HG02798 (cell line): Measurements from ENCODE around the gene PUS1.
"Not testable (repeated sequence)": the region's sequence is repeated elsewhere in the genome, so short reads cannot be mapped to it uniquely, and the experiment has no call there.

Source experiments
- ATAC-seq: cut with Tn5 transposase; IDR thresholded peaks from one replicate; pipeline ENCODE4 v1.9.1; 2021; ENCODE audit warnings: mild to moderate bottlenecking; ENCODE audit not compliant: unreplicated experiment, poor library complexity

Gene PUS1

DNA sequence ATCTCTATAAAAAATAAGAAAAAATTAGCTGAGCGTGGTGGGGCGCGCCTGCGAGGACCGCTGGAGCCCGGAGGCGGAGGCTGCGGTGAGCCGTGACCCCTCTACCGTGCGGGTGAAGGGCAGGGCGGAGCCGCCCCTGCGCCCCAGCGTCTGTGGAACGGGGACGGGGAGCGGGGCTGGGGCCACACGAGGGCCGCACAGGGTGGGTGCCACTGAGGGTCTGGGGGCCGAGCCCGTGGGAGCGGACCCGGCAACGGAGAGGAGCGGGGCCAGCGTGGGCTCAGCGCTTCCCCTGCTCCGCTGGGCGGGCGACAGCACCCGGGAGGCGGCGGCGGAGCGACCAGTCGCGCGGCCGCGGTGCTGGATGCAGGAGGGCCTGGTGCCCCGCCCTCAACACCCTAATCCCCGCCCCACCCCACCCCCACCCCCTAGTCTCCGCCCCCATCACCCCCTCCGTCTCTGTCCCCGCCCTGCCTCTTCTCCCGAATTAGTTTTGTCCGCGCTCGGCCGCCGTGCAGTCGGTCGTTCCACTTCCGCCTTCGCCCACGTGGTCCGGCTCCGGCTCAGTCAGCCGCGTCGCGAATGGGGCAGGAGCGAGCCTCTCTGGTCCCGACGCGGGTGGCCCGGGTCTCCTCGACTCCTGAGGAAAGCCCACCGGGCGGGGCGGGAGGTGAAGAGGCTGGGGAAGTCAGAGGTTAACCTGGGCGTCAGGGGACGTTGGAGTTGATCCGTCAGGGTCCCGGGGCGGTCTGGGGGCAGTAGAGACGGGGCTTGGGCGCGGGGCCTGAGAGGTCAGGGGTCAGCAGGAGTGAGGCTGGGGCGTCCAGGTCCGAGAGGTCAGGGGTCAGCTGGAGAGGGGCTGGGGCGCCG, at the start of gene PUS1:
Gene PUS1 (plus strand): TSS at position 566 of the 870 bp plus-strand sequence. CDS start 447 bp downstream, outside the sequence.
- peak; percentile 76 for ATAC-seq

DNA sequence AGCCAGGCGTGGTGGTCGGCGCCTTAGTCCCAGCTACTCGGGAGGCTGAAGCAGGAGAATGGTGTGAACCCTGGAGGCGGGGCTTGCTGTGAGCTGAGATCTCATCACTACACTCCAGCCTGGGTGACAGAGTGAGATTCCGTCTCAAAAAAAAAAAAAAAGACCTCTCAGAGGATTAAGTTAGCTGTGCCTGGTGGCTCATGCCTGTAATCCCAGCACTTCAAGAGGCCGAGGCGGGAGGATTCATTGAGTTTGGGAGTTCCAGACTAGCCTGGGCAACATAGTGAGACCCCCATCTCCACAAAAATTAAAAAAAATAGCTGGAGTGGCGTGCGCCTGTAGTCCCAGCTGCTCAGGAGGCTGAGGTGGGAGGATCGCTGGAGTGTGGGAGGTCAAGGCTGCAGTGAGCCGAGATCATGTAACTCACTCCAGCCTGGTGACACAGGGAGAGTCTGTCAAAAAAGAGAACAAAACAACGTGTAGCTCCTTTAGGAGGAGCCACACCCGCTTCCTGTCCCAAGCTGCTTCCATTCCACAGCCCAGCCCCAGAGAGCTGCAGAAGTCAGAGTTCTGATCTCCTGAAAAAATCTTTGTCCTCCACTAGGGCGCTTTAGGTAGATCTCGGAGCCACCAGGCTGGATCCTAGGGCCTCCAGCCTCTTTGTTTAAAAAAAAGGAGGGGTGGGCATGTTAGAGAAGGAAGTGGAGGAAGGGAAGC, 46.1 kb upstream of the PUS1 start:
- ATAC-seq = no peak

DNA sequence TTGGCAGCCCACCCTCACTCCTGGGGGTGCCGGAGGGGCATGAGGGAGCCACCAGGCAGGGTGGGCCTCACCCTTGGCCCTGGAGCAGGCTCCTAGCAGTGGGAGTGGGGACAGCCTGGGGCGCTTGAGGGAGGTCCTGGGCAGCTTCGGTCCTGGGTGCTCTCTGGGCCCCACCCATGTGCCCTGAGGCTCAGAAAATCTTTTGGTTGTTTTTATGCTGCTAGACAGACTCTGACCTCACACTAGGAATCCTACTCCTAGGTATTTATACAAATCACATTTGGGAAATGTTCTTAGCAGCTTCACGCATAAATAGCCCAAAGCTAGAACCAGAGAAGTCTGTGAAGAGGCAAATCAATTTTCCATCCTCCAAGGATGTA, 45.6 kb upstream of the PUS1 start:
- ATAC-seq = no peak

DNA sequence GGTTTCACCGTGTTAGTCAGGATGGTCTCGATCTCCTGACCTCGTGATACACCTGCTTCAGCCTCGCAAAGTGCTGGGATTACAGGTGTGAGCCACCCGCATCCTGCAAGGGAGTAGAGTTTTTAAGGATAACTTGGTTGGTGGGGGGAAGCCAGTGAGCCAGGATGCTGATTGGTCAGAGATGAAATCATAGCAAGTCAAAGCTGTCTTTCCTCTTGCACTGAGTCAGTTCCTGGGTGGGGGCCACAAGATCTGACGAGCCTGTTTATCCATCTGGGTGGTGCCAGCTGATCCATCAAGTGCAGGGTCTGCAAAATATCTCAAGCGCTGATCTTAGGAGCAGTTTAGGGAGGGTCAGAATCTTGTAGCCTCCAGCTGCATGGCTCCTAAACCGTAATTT, 44.0 kb upstream of the PUS1 start:
- ATAC-seq = not testable (repeated sequence)

DNA sequence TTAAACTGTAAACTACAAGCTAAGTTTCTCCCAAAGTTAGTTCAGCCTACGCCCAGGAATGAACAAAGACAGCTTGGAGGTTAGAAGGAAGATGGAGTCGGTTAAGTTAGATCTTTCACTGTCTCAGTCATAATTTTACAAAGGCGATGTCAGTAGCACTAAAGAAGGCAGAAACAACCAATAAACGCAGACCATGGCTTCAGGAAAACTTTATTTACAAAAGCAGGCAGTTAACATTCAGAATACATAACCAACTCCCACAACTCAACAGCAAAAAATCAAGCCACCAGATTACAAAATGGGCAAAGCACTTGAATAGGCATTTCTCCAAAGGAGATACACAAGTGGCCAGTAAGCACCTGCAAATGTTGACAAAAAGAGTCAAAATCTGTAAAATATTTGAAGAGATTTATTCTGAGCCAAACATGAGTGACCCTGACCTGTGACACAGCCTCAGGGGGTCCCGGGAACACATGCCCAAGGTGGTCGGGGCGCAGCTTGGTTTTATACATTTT, 43.5 kb upstream of the PUS1 start:
- no peak for ATAC-seq

DNA sequence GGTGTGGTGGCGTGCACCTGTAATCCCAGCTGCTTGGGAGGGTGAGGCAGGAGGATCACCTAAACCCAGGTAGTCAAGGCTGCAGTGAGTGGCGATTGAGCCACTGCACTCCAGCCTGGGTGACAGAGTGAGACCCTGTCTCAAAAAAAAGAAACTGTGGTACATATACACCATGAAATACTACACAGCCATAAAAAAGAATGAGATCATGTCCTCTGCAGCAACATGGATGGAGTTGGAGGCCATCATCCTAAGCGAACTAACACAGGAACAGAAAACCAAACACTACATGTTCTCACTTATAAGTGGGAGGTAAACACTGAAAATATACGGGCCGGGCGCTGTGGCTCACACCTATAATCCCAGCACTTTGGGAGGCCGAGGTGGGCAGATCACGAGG, 37.4 kb upstream of the PUS1 start:
- not testable (repeated sequence) for ATAC-seq

DNA sequence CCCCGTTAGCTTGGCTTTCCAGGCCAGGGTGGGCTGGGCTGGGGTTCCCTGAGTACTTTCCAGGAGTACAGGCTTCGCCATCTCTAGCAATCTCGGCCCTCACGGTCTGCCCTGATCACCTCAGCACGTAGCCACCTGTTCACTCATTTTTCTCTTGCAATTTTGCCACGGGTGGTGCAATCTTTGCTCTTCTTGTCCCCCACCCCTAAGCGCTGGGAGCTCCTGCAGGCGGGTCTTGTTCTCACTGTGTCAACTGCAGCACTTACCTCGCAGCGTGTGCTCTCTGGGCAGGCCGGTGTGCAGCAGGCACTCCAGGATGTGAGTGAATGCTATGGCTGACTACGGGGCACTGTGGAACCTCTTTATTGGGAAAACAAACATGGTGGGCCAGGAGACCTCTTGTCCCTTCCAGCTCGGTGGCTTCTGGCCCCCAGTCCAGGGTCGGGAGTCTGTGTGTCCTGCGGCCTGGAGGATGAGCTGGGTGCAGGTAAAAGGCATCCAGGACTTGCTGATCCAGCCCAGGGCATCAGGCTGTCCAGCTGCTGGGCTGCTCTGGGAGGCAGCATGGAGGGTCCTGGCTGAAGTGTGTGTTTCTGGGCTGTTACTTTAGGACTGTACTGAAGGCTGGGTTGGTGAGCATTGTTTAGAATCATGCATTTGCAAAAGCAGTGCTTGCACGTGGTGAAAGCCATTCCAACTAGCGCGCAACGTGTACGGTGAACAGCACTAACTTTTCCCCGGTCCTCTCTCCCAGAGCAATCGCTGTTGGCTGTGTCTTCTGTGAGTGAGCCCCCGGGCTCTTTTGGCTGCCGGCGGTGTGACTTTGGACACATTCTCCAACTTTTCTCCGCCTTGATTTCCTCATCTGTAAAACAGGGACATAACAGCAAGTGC, 36.1 kb upstream of the PUS1 start:
- no peak for ATAC-seq

DNA sequence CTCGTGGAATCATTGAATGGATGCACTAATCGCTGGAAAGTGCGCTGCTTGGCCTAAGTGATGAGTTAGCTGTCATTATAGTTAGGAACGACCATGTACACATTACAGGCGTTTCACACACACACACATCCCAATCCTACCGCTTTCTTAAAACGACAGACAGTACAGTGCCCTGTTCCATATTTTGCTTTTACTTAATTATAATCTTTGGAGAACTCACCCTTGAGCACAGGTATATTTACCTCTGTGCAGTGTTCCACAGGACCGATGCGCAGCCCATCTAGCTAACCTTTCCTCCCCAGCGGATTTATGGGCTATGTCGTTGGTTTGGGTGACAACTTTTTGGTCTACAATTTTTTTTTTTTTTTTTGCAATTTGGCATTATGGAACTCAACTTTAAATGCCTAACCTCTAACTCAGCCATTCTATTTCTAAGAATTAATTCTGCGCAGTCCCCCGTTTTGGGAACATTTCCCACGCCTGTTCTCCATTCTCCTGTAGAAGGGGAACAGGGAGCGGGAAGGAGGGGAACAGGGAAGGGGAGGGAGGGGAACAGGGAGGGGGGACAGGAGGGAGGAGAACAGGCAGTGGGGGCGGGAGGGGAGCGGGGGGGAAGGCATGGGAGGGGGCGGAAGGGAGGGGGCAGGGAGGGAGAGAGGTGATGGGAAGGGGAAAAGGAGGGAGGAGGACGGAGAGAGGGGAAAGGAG, 35.3 kb upstream of the PUS1 start:
- ATAC-seq = no peak

DNA sequence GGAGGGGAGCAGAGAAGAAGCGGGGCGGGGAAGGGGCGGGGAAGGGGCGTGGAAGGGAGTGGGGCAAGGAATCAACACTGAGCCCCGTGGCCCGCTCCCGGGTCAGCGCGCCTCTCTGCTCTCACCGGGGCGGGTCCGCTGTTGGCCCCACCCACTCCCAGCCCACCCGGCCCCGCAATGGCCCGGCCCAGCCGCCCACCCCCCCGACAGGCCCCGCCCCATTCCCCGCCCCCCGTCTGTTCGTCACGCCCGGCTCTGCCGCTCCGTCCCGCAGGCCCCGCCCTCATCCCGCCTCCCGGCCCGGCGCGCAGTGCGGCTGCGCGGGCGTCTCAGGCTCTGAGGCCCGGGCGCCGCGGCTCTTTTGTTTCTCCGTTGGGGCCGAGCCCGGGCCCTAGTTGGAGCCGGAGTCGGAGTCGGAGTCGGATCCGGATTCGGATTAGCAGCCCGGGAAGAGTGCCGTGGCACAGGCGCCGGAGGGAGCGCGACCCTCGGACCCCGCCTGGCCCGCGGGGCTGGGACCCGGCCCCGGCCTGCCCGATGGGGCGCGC, 34.7 kb upstream of the PUS1 start, which contains the start of gene ULK1:
Gene ULK1 (plus strand): TSS at position 310 of the 548 bp plus-strand sequence. CDS start 380 bp downstream, outside the sequence.
- peak; percentile 86 for ATAC-seq

DNA sequence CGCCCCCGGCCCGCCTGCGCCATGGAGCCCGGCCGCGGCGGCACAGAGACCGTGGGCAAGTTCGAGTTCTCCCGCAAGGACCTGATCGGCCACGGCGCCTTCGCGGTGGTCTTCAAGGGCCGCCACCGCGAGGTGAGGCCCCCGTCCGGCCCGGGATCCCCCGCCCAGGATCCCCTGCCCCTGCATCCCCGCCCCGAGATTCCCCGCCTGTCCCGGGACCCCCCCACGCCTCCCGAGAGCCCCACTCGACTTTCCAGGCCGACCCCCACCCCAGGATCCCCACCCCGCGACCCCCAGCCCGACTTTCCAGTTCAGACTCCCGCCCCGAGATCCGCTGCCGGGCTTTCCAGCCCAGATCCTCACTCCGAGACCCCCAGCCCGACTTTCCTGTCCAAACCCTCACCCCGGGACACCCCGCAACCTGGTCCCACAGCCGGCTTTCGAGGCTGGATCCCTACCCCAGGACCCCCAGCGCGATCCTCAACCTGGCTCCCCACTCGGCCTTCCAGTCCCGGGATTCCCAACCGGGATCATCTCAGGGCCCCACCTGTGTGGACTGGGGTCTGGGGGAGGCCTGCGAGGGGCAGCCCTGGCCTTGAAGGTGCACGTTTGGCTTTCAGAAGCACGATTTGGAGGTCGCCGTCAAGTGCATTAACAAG, 34.0 kb upstream of the PUS1 start:
- no peak for ATAC-seq

DNA sequence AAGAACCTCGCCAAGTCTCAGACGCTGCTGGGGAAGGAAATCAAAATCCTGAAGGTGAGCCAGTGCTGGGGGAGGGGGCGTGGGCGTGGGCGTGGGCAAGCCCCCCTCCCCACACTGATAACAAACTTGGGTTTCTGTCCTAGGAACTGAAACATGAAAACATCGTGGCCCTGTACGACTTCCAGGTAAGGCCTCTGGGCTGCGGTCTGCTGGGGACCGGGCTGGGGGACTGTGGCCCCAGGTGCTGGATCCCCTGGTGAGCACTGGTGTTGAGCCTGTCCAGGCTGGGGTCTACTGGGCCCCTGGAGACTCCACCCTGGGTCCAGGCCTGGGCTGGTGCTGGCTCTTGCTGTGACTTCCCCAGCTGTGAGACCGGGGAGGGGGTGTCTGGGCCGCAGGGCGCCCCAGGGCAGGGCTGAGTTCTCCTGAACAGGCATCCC, 33.4 kb upstream of the PUS1 start:
- ATAC-seq = peak; percentile 1

DNA sequence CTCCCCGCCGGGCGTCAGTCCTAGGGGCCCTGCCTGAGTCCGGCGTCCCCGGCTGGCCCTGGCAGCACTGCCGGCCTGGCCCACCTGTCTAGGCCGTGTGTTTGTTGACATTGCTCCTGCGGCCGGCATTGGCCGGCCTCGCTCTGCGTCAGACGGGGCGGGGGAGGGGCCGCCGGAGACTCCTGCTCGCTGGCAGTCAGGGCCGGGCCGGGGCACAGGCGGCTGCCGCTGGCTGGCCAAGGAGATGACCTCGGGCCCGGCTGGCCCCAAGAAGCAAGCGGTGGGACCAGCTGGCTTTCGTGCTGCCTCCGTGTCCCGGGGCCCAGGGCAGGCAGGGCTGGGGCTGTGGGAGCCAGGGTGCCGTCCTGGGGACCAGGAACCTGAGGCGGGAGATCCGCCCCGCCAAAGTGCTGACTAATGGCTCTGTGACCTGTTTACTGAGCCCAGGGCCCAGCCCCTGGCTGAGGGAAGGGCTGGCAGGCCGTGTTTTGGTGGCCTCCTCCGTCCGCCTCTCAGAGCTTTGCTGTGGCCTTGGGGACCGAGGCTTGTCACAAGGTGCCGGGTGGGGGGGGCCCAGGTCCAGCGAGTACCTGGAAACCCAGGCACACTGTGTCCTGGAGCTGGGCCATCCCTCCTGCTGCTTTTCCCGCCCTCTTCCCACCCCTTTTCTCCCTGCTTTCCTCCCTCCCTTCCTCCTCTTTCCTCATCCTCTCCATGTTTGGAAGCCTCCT, 32.8 kb upstream of the PUS1 start:
- peak; percentile 63 for ATAC-seq

DNA sequence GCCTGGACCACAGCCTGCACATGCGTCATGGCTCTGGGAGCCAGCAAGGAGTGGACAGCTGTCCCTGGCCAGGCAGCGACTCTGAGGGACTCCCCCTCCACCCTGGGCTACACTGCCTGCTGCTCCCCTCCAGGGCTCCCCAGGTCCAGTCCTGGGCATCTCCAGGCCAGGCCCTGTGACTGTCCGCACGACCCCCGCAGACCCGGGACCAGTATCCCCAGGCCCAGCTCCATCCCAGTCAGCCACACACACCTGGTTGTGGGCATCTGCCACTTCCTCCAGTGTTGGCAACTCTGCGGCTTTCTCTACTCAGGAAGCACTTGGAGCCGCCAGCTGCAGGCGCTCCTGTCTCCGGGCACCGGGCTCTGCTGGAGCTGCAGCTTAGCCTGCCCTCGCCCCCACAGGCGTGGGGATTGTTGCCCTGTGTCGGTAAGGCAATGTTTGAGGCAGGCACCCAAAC, 32.2 kb upstream of the PUS1 start:
- ATAC-seq = no peak

DNA sequence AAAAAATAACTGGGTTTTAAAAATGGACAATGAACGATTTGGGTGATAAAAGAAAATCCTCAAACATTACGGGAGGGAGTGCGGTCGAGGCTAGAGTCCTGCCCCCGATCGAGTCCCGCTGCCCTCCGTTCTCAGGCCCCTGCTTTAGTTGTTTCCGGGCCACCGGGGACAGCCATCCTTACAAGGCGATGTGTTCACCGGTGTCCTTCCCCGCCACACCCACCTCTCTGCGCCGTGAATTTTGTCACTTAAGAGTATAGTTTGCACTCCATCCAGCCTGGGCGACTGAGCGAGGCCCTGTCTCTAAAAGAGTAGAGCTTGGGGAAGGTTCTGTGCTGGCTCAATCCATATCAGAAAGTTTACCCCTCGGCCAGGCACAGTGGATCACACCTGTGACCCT, 31.8 kb upstream of the PUS1 start:
- ATAC-seq = no peak

DNA sequence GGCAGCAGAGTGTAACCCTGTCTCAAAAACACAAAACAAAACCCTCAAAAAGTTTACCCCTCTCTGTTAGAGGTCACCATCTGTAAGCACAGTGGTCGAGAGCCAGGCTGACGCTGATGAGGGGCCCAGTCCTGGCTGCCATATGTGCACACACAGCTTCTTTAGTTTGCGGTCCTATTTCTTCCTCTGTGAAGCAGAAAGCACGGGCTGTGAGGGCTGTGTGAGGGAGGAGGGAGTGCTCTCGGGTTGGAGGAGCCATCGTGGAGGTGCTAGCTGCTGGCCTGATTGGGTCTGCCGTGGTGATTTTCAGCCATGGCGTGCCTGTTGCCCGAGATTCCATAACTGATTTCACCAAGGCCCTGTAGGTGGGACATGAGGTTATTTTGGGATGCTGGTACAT, 31.2 kb upstream of the PUS1 start:
- ATAC-seq = no peak

DNA sequence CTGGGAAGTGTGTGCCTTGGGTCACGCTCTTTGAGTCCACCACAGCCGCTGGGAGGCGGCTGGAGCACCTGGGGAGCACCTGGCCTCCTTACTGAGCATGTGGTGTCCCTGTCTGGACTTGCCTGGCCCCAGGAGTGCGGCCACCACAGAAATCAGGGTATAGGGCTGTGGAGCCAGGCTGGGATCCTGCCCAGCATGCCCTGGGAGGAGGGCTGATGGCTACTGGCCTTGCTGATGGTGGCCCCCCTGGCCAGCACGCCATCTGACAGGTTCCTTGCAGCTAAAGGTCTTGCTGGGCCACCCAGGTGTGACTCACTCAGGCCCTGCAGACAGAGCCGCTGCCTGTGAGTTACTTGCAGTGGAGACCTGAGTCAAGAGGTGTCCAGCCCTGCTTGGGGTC, 28.7 kb upstream of the PUS1 start:
- no peak for ATAC-seq

DNA sequence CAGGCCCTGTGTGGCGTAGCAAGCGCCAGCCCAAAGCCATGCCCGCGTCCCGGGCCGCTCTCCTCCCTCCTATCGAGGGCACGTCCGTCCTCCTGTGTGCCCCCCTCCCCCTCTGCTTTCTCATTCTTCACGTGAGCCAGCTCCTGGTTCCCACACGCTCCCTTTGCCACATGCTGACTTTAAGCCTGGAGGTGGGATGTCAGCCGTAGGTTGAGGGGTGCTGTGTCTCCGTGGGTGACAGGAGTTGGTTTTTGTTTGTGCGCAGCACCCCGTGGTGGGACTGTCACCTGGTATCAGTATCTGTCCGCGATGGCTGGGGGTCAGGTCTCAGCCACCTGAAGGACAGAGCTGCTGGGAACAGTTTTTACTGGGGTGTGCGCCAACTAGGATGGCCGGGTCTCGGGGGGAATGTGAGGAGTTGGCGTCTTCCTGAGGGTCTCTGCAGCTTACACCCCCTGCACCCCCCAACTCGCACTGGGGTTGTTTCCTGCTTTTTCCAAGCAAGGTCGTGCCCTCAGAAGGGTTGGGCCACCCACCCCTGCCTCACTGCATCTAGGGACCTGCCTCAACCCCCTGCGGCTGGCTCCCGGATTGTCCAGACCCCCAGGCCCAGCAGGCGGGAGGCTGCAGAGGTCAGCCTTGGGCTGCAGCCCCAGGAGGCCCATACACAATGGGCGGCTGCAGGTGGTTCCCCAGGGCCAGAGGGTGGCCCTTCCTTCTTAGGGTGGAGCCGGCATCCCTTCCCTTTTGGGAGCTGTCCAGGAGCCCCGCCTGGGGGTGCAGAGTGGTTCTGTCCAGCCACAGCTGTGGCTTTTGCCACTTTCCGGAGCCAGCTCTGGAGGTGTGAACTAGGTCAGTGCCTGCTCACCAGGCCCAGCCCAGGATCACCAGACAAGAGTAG, 27.4 kb upstream of the PUS1 start:
- ATAC-seq = no peak
